ENCODE data around the gene ATP11A.

Gene ATP11A

DNA sequence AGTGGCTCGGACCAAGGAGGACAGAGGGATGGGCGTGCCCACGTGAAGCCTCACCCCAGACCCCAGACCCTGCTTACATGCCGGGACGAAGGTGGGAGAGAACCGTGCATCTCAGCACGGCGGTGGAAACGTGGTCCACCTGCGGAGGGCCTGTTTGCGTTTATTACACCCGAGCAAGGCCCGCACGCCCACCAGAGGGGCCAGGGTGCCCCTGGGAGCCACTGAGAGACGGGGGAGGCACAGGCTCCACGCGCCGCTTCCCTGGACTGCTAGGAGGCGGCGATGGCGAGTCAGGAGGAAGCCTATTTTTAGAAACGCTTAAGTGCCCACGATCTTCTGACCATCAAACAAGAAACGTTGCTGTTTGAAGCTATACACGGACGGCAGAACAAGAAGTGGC lies 80.7 kb downstream of the ATP11A start (continued):
- TF ChIP-seq ZNF660 (tag by site-specific recombination; IDR thresholded peaks at IDR 0.05) = no peak
- TF ChIP-seq ZNF157 (tag by site-specific recombination; IDR thresholded peaks at IDR 0.05) = no peak
- TF ChIP-seq EGR2 (tag by site-specific recombination; IDR thresholded peaks at IDR 0.05; ENCODE audit: low read depth) = peak; percentile 54
- no peak for TF ChIP-seq ZNF211 (tag by site-specific recombination; IDR thresholded peaks at IDR 0.05; ENCODE audit: low read depth)
- TF ChIP-seq ZNF76 (tag by site-specific recombination; IDR thresholded peaks at IDR 0.05; ENCODE audit: borderline replicate concordance, low read depth) = no peak

DNA sequence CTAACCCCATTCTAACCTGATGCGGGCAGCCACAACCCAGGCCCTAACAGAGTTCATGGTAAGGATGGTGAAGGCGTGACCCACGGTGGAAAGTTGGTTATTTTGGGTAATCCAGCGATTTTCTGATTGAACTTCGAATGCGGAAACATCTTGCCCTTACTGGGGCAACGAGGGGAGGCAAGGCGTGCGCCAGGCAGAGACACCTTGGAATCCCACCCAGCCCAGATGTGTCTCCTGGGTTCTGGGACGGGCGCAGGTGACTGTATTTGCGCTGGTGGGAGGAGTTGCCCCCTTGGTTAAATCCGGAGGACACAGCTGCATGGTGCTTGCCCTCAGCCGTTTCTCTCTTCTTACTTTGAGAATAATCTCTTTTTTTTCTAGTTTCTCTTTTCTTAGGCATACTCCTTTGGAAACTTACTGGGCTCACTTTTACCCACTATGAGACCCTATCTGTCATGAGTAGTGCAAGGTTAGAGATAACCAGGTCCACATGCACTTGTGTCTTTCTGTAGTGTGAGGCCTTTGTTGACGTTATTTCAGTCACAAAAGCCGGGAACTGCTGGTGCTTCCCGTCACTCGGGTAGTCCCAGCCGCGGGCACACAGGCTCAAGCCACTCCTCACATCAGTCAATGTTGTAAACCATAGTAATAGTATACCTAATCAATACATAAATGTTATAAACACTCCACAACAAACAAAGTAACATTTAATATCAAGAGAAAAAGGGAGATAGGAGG lies 81.5 kb downstream of the ATP11A start:
- ChIA-PET POLR2A (no interaction called here), CTCF (no interaction called here)
- TF ChIP-seq ZNF76 (tag by site-specific recombination; IDR thresholded peaks at IDR 0.05; ENCODE audit: borderline replicate concordance, low read depth) (no peak), SCRT1 (tag by site-specific recombination; IDR thresholded peaks at IDR 0.05; ENCODE audit: borderline replicate concordance) (no peak), ZNF837 (tag by site-specific recombination; IDR thresholded peaks at IDR 0.05) (no peak), ZNF121 (tag by site-specific recombination; IDR thresholded peaks at IDR 0.05) (no peak), ZNF157 (tag by site-specific recombination; IDR thresholded peaks at IDR 0.05) (no peak), ZNF600 (tag by site-specific recombination; IDR thresholded peaks at IDR 0.05) (no peak), ZBTB48 (tag by site-specific recombination; IDR thresholded peaks at IDR 0.05) (no peak)
- TF ChIP-seq, protein P1, sequence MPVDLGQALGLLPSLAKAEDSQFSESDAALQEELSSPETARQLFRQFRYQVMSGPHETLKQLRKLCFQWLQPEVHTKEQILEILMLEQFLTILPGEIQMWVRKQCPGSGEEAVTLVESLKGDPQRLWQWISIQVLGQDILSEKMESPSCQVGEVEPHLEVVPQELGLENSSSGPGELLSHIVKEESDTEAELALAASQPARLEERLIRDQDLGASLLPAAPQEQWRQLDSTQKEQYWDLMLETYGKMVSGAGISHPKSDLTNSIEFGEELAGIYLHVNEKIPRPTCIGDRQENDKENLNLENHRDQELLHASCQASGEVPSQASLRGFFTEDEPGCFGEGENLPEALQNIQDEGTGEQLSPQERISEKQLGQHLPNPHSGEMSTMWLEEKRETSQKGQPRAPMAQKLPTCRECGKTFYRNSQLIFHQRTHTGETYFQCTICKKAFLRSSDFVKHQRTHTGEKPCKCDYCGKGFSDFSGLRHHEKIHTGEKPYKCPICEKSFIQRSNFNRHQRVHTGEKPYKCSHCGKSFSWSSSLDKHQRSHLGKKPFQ (tag by site-specific recombination; IDR thresholded peaks at IDR 0.05) = no peak
- Histone ChIP-seq H3K4me1 (ENCODE audit: control insufficient read depth, insufficient read depth, low read length) (peaks cover 10% of the 10 kb centered on the region), H3K36me3 (ENCODE audit: control insufficient read depth in 2 of 2, insufficient read depth in 1 of 2, low read length in 2 of 2) (no peaks in the 10 kb centered on the region), H3K27ac (ENCODE audit: extremely low read depth, low read depth, low read length) (no peak overlapping the region), H3K9me3 (ENCODE audit: control insufficient read depth, insufficient read depth, low read depth, low read length) (no peaks in the 10 kb centered on the region), H3K4me3 (ENCODE audit: low read depth, low read length) (no peak overlapping the region)

DNA sequence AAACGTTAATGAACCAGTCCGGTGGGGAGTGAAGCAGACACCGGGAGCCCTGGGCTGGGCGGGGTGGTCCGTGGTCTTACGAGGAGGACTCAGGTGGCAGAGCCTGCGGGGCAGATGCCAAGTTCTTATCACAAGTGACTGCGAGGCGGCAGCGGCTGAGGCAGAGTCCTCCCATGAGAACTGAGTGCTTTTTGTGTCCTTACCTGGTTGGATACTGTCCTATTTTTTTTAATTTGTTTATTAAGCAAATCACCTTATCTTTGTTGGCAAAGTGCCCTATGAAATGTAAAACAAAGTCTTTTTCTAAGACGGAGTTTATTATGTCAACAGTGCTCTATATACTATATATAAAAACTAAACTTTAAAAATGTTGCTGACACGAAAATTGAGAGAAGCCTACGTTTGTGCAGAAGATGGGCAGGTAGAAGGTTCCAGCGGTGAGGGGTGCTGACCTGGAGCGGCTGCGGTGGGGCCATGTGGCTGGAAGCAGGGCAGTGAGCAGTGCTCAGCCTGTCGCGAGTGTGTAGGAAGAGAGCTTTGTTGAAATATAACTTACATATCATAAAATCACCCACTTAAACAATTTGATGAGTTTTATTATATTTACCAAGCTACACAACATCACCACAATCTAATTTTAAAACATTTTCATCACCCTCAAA lies 82.2 kb downstream of the ATP11A start:
- ChIA-PET POLR2A (no interaction called here), CTCF (no interaction called here)
- no peaks in the 10 kb centered on the region for H3K9me3 ChIP-seq (ENCODE audit: control insufficient read depth, insufficient read depth, low read depth, low read length)
- no peak overlapping the region for H3K27ac ChIP-seq (ENCODE audit: extremely low read depth, low read depth, low read length)
- no peak for TF ChIP-seq ZNF391 (tag by site-specific recombination; IDR thresholded peaks at IDR 0.05; ENCODE audit: borderline replicate concordance, low read depth)
- TF ChIP-seq ZNF600 (tag by site-specific recombination; IDR thresholded peaks at IDR 0.05) = 0 out of 2 replicates have a peak, but pooled peaks have one; percentile 41
- TF ChIP-seq ZNF138 (tag by site-specific recombination; IDR thresholded peaks at IDR 0.05; ENCODE audit: borderline replicate concordance) = no peak
- no peaks in the 10 kb centered on the region for H3K36me3 ChIP-seq (ENCODE audit: control insufficient read depth in 2 of 2, insufficient read depth in 1 of 2, low read length in 2 of 2)
- peaks cover 10% of the 10 kb centered on the region for H3K4me1 ChIP-seq (ENCODE audit: control insufficient read depth, insufficient read depth, low read length)
- no peak overlapping the region for H3K4me3 ChIP-seq (ENCODE audit: low read depth, low read length)

DNA sequence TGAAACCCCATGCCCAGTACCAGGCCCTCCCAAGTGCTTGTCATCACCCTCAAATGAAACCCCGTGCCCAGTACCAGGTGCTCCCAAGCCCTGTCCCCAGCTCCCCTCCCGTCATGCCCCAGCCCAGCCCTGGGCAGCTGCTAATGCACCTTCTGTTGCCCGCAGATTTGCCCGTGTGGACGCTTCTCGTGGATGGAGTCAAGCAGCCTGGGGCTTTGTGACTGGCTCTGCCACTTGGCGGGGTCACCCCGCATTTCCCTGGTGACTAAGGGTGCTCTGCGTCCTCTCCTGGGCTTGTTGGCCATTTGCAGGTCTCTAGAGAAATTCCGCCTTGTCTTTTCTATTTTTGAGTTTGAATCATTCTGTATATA lies 82.7 kb downstream of the ATP11A start:
- Histone ChIP-seq H3K9me3 (ENCODE audit: control insufficient read depth, insufficient read depth, low read depth, low read length) (no peaks in the 10 kb centered on the region), H3K27ac (ENCODE audit: extremely low read depth, low read depth, low read length) (no peak overlapping the region), H3K4me1 (ENCODE audit: control insufficient read depth, insufficient read depth, low read length) (peaks cover 10% of the 10 kb centered on the region), H3K36me3 (ENCODE audit: control insufficient read depth in 2 of 2, insufficient read depth in 1 of 2, low read length in 2 of 2) (no peaks in the 10 kb centered on the region), H3K4me3 (ENCODE audit: low read depth, low read length) (no peak overlapping the region)
- ChIA-PET CTCF (no interaction called here), POLR2A (no interaction called here)
- TF ChIP-seq ZSCAN23 (tag by site-specific recombination; IDR thresholded peaks at IDR 0.05) (no peak), ZNF792 (tag by site-specific recombination; IDR thresholded peaks at IDR 0.05) (no peak), ZNF558 (tag by site-specific recombination; IDR thresholded peaks at IDR 0.05) (no peak), ZNF76 (tag by site-specific recombination; IDR thresholded peaks at IDR 0.05; ENCODE audit: borderline replicate concordance, low read depth) (no peak), HOXC10 (CRISPR knock-in tag; IDR thresholded peaks at IDR 0.05) (no peak), ZNF677 (tag by site-specific recombination; IDR thresholded peaks at IDR 0.05) (no peak)
- TF ChIP-seq, protein P2, sequence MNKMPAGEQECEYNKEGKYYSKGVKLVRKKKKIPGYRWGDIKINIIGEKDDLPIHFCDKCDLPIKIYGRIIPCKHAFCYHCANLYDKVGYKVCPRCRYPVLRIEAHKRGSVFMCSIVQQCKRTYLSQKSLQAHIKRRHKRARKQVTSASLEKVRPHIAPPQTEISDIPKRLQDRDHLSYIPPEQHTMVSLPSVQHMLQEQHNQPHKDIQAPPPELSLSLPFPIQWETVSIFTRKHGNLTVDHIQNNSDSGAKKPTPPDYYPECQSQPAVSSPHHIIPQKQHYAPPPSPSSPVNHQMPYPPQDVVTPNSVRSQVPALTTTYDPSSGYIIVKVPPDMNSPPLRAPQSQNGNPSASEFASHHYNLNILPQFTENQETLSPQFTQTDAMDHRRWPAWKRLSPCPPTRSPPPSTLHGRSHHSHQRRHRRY (tag by site-specific recombination; IDR thresholded peaks at IDR 0.05) = no peak
- TF ChIP-seq, protein P3, sequence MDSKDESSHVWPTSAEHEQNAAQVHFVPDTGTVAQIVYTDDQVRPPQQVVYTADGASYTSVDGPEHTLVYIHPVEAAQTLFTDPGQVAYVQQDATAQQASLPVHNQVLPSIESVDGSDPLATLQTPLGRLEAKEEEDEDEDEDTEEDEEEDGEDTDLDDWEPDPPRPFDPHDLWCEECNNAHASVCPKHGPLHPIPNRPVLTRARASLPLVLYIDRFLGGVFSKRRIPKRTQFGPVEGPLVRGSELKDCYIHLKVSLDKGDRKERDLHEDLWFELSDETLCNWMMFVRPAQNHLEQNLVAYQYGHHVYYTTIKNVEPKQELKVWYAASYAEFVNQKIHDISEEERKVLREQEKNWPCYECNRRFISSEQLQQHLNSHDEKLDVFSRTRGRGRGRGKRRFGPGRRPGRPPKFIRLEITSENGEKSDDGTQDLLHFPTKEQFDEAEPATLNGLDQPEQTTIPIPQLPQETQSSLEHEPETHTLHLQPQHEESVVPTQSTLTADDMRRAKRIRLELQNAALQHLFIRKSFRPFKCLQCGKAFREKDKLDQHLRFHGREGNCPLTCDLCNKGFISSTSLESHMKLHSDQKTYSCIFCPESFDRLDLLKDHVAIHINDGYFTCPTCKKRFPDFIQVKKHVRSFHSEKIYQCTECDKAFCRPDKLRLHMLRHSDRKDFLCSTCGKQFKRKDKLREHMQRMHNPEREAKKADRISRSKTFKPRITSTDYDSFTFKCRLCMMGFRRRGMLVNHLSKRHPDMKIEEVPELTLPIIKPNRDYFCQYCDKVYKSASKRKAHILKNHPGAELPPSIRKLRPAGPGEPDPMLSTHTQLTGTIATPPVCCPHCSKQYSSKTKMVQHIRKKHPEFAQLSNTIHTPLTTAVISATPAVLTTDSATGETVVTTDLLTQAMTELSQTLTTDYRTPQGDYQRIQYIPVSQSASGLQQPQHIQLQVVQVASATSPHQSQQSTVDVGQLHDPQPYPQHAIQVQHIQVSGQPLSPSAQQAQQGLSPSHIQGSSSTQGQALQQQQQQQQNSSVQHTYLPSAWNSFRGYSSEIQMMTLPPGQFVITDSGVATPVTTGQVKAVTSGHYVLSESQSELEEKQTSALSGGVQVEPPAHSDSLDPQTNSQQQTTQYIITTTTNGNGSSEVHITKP (tag by site-specific recombination; IDR thresholded peaks at IDR 0.05) = no peak
- TF ChIP-seq, protein P4, sequence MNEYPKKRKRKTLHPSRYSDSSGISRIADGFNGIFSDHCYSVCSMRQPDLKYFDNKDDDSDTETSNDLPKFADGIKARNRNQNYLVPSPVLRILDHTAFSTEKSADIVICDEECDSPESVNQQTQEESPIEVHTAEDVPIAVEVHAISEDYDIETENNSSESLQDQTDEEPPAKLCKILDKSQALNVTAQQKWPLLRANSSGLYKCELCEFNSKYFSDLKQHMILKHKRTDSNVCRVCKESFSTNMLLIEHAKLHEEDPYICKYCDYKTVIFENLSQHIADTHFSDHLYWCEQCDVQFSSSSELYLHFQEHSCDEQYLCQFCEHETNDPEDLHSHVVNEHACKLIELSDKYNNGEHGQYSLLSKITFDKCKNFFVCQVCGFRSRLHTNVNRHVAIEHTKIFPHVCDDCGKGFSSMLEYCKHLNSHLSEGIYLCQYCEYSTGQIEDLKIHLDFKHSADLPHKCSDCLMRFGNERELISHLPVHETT (tag by site-specific recombination; IDR thresholded peaks at IDR 0.05) = no peak

Data from HEK293 (cell line).